Lower leg skin (tissue), 4 donors: ENCODE data around the gene UBXN11. TPM values are rescaled to one million over a fixed set of nuclear protein-coding genes. Genes with fewer than 3 reads are reported as not detected.

Experiments
- DNase-seq, 2 donors: peaks; one replicate each; pipeline ENCODE4 v3.0.0-alpha.2; 2019; ENCODE audit warnings: low spot score in 2 of 2
- H3K4me3 ChIP-seq: fragments of 200-600 bp; sonication (generic); 2 replicates; pipeline ENCODE4 v1.5.1; 2017; ENCODE audit warnings: mild to moderate bottlenecking, low read depth; ENCODE audit not compliant: poor library complexity, severe bottlenecking
- POLR2A ChIP-seq, 2 donors: fragments of 450-650 bp; IDR thresholded peaks; one replicate each; pipeline ENCODE4 v1.6.1; 2016 to 2017; ENCODE audit warnings: antibody characterized with exemption in 2 of 2, mild to moderate bottlenecking in 1 of 2, moderate library complexity in 1 of 2
- WGBS, 2 donors: methylation state at CpG; one replicate each; pipeline ENCODE4 v1.1.5; 2018; 5-methylcytosine and 5-hydroxymethylcytosine counted together
- intact Hi-C: fragments of 100-400 bp; cut with DNase I; formaldehyde crosslinking; loops from one replicate; pipeline ENCODE4 v1.15.0; 2023; ENCODE audit warnings: low total_unique reads
- total RNA-seq, 4 donors: library from RNA; depleted of rRNA; stranded (reverse); fragments of >200 nt; gene quantifications; one replicate each; pipeline ENCODE4 v1.1.0, GENCODE V29; 2016
- TF ChIP-seq, protein P1 (sequence below), 3 donors: fragments of 450-650 bp; IDR thresholded peaks; one replicate each; pipeline ENCODE4 v1.5.1; 2016; ENCODE audit warnings: antibody characterized with exemption in 3 of 3, mild to moderate bottlenecking in 3 of 3, moderate library complexity in 2 of 3

Gene UBXN11
- total RNA-seq, 4 donors from 2014 or later = 5.1 to 9.6 (median 5.8) TPM

DNA sequence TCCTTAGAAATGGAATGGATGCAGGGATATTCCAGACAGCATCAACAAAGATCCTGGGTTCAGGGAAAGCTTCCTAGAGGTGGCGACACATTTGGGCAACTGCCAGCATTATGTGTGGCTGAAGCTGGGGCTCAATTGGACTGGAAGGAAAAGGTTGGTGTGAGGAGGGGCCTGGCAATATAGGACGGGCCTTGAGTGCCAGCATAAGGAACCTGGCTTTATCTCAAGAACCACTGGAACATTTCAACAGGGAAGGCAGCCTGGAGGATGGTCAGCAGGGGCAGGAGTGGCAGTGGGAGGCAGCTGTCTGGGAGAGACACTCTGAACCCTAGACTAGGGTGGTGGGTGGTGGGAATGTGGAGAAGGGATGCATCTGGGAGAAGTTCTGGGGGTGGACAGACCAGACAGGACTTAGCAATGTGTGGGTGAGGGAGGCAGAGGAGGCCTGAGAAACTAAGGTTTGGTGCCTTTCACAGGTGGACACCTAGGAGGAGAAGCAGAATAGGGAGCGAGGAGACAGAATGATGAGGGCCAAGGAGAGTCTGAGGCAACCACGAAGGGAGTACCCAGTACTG is 23.1 kb downstream of the UBXN11 start:
- intact Hi-C loops = no loop called here
- WGBS, 2 donors = 58 to 63% methylated on average over 4 of the region's 4 CpGs
- no peak overlapping the region for H3K4me3 ChIP-seq
- TF ChIP-seq, protein P1, sequence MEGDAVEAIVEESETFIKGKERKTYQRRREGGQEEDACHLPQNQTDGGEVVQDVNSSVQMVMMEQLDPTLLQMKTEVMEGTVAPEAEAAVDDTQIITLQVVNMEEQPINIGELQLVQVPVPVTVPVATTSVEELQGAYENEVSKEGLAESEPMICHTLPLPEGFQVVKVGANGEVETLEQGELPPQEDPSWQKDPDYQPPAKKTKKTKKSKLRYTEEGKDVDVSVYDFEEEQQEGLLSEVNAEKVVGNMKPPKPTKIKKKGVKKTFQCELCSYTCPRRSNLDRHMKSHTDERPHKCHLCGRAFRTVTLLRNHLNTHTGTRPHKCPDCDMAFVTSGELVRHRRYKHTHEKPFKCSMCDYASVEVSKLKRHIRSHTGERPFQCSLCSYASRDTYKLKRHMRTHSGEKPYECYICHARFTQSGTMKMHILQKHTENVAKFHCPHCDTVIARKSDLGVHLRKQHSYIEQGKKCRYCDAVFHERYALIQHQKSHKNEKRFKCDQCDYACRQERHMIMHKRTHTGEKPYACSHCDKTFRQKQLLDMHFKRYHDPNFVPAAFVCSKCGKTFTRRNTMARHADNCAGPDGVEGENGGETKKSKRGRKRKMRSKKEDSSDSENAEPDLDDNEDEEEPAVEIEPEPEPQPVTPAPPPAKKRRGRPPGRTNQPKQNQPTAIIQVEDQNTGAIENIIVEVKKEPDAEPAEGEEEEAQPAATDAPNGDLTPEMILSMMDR (IDR thresholded peaks at IDR 0.05) = no peak
- no peak for TF ChIP-seq POLR2A (IDR thresholded peaks at IDR 0.05)
- no peak for DNase-seq

DNA sequence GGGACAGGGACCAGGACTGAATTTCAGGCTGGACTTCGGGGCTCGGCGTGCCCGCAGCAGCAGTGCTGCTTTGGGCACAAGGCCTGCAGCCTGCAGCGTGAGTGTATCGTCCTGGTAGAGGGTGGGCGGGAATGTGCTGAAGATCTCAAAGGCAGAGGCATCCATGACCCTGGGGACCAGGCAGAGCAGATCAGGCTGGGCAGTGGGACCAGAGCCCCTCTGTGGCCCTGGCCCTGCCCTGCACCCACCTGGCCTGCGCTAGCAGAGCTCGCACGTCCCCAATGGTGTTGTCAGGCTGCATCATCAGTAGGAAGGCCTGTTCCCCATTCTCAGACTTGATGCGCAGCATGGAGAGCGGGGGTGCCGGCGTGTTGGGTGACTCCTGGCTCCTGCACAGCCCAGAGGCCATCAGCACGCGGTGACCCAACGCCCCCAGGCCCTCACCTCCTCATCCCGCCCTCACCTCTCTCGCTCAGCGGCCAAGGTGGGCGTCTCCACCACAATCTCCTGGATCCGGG is 24.0 kb downstream of the UBXN11 start:
- DNase-seq = peak in 1 of 2 donors; percentile 81
- H3K4me3 ChIP-seq = no peak overlapping the region
- 72 to 80% methylated on average over 18 of the region's 22 CpGs for WGBS, 2 donors
- intact Hi-C loops = no loop called here
- no peak for TF ChIP-seq POLR2A (IDR thresholded peaks at IDR 0.05)
- TF ChIP-seq, protein P1 (IDR thresholded peaks at IDR 0.05) = no peak

DNA sequence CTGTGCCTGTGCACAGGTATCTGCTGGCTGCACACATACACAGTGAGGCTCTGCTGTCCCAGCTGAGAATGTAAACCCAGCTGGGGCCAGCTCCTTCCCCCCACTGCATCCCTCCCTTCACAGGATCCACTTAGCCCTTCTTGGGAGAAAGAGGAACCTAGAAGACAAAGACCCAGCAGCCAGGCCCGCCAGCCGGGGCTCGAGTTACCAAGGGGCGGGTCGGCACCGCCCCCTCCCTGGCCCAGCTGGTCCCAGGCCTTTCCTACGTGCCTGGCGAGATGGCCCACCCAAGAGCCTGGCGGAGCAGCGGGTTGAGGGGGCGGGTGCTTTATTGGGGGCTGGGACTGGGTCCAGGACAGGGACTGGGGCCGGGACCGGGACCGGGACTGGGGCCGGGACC is 24.5 kb downstream of the UBXN11 start:
- no peak overlapping the region for H3K4me3 ChIP-seq
- no peak for DNase-seq
- 41 to 42% methylated on average over 11 to 15 of the region's 15 CpGs for WGBS, 2 donors
- intact Hi-C loops = no loop called here
- TF ChIP-seq, protein P1 (IDR thresholded peaks at IDR 0.05) = no peak
- TF ChIP-seq POLR2A (IDR thresholded peaks at IDR 0.05) = no peak

DNA sequence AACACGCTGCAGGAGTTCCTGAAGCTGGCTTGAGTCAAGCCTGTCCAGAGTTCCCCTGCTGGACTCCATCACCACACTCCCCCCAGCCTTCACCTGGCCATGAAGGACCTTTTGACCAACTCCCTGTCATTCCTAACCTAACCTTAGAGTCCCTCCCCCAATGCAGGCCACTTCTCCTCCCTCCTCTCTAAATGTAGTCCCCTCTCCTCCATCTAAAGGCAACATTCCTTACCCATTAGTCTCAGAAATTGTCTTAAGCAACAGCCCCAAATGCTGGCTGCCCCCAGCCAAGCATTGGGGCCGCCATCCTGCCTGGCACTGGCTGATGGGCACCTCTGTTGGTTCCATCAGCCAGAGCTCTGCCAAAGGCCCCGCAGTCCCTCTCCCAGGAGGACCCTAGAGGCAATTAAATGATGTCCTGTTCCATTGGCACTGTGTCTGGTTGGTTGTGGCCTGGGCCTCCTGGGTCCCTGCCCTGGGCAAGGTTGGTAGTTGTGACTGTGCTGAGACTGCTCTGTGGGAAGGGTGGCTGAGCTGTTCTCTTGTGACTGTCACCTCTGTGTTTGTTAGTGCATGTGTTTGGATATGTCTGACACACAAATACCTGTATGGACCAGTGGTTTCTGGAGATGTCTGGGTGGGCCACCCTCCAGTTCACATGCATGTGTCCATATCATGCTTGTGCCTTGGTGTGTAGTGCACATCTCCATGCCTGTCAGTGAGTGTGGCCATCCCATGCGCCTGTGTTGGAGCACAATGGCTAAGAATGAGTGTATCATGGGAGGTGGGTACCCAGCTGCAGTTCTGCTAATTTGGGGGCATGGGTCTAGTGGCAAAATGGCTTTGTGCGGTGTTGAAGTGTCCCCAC is 25.1 kb downstream of the UBXN11 start:
- DNase-seq = no peak
- 78 to 83% methylated on average over 5 of the region's 5 CpGs for WGBS, 2 donors
- intact Hi-C loops = no loop called here
- no peak overlapping the region for H3K4me3 ChIP-seq
- no peak for TF ChIP-seq POLR2A (IDR thresholded peaks at IDR 0.05)
- TF ChIP-seq, protein P1 (IDR thresholded peaks at IDR 0.05) = no peak

- peak overlapping the region; percentile 75 for H3K4me3 ChIP-seq
- TF ChIP-seq POLR2A (IDR thresholded peaks at IDR 0.05) = no peak
- TF ChIP-seq, protein P1 (IDR thresholded peaks at IDR 0.05) = no peak
- 18 to 23% methylated on average over 16 to 20 of the region's 20 CpGs for WGBS, 2 donors
- intact Hi-C loops = no loop called here
- DNase-seq = peak in 1 of 2 donors; percentile 90
Measured at GRCh38 chr1:26280333-26281042, 25.9 kb downstream of the UBXN11 start.
